Measurements from ENCODE around the gene COBLL1. TPM values are rescaled to one million over a fixed set of nuclear protein-coding genes. Genes with fewer than 3 reads are reported as not detected.

Gene COBLL1
- total RNA-seq, 1 donor from 2014 or later, result 18.6 TPM

GRCh38 chr2:164877169-164877568, 35.5 kb upstream of the COBLL1 start:
- no peak overlapping the region for H3K27ac Mint-ChIP-seq (ENCODE audit: unreplicated experiment)
- H3K9me3 Mint-ChIP-seq (ENCODE audit: unreplicated experiment), result peaks cover 2% of the 10 kb centered on the region
- H3K9me3 ChIP-seq (ENCODE audit: insufficient read depth, low read depth, low read length), result no peaks in the 10 kb centered on the region
- H3K36me3 ChIP-seq (ENCODE audit: insufficient read depth, low read length), result no peaks in the 10 kb centered on the region
- no peak overlapping the region for H2AFZ ChIP-seq (ENCODE audit: low read depth, low read length)
- H3K4me2 ChIP-seq (ENCODE audit: low read length), result no peak overlapping the region
- no peaks in the 10 kb centered on the region for H3K79me2 ChIP-seq (ENCODE audit: insufficient read depth, low read length)
- no peaks in the 10 kb centered on the region for H3K4me1 ChIP-seq (ENCODE audit: insufficient read depth, low read length)
- no peaks in the 10 kb centered on the region for H3K27me3 ChIP-seq (ENCODE audit: insufficient read depth, low read length)
- no peaks in the 10 kb centered on the region for H4K20me1 ChIP-seq (ENCODE audit: insufficient read depth, low read length)
- FAIRE-seq (no peak), DNase-seq (ENCODE audit: low read depth) (no peak)
- no peaks in the 10 kb centered on the region for H3K36me3 Mint-ChIP-seq (ENCODE audit: low read depth, unreplicated experiment)
- H3K4me3 Mint-ChIP-seq (ENCODE audit: unreplicated experiment), result no peak overlapping the region
- no peak for TF ChIP-seq CTCF (IDR thresholded peaks at IDR 0.05; ENCODE audit: insufficient read depth, low read depth, low read length)
- TF ChIP-seq EZH2 (IDR thresholded peaks at IDR 0.05; ENCODE audit: insufficient read depth, low read length), result no peak
- no peaks in the 10 kb centered on the region for H3K27me3 Mint-ChIP-seq (ENCODE audit: low read depth, unreplicated experiment)
- no peak overlapping the region for H3K27ac ChIP-seq (ENCODE audit: low read depth, low read length)
- H3K9ac ChIP-seq (ENCODE audit: low read length), result no peak overlapping the region
- no peak overlapping the region for H3K4me3 ChIP-seq (ENCODE audit: insufficient read depth, low read depth, low read length)
- no peaks in the 10 kb centered on the region for H3K4me1 Mint-ChIP-seq (ENCODE audit: low read depth, unreplicated experiment)

- H3K36me3 ChIP-seq (ENCODE audit: insufficient read depth, low read length), result no peaks in the 10 kb centered on the region
- no peaks in the 10 kb centered on the region for H3K27me3 Mint-ChIP-seq (ENCODE audit: low read depth, unreplicated experiment)
- H3K27me3 ChIP-seq (ENCODE audit: insufficient read depth, low read length), result no peaks in the 10 kb centered on the region
- DNase-seq (ENCODE audit: low read depth) (no peak), FAIRE-seq (no peak)
- H4K20me1 ChIP-seq (ENCODE audit: insufficient read depth, low read length), result no peaks in the 10 kb centered on the region
- no peak for TF ChIP-seq EZH2 (IDR thresholded peaks at IDR 0.05; ENCODE audit: insufficient read depth, low read length)
- TF ChIP-seq CTCF (IDR thresholded peaks at IDR 0.05; ENCODE audit: insufficient read depth, low read depth, low read length), result no peak
- no peak overlapping the region for H3K4me2 ChIP-seq (ENCODE audit: low read length)
- no peak overlapping the region for H3K4me3 Mint-ChIP-seq (ENCODE audit: unreplicated experiment)
- no peaks in the 10 kb centered on the region for H3K9me3 ChIP-seq (ENCODE audit: insufficient read depth, low read depth, low read length)
- H3K27ac ChIP-seq (ENCODE audit: low read depth, low read length), result no peak overlapping the region
- H2AFZ ChIP-seq (ENCODE audit: low read depth, low read length), result no peak overlapping the region
- H3K36me3 Mint-ChIP-seq (ENCODE audit: low read depth, unreplicated experiment), result no peaks in the 10 kb centered on the region
- H3K9ac ChIP-seq (ENCODE audit: low read length), result no peak overlapping the region
- H3K9me3 Mint-ChIP-seq (ENCODE audit: unreplicated experiment), result peaks cover 2% of the 10 kb centered on the region
- H3K4me1 ChIP-seq (ENCODE audit: insufficient read depth, low read length), result no peaks in the 10 kb centered on the region
- no peaks in the 10 kb centered on the region for H3K4me1 Mint-ChIP-seq (ENCODE audit: low read depth, unreplicated experiment)
- H3K27ac Mint-ChIP-seq (ENCODE audit: unreplicated experiment), result no peak overlapping the region
- H3K4me3 ChIP-seq (ENCODE audit: insufficient read depth, low read depth, low read length), result no peak overlapping the region
- H3K79me2 ChIP-seq (ENCODE audit: insufficient read depth, low read length), result no peaks in the 10 kb centered on the region
Measured at GRCh38 chr2:164875334-164876205, 33.9 kb upstream of the COBLL1 start.
